Kidney epithelial cell (primary cell): Measurements from ENCODE around the gene PTPRE. TPM values are rescaled to one million over a fixed set of nuclear protein-coding genes. Genes with fewer than 3 reads are reported as not detected.
A peak's percentile ranks its signal among the peaks of the same experiment; 100 is the strongest.

ENCODE experiments used
- DNase-seq: peaks from one replicate; pipeline ENCODE4 v3.0.0-alpha.2; 2010; ENCODE audit warnings: low read depth
- H3K27me3 ChIP-seq: 2 replicates; pipeline ENCODE4 v1.6.0; 2011; ENCODE audit warnings: low read length; ENCODE audit not compliant: control insufficient read depth, insufficient read depth
- H3K36me3 ChIP-seq: 2 replicates; pipeline ENCODE4 v1.5.1; 2011; ENCODE audit warnings: low read length; ENCODE audit not compliant: control insufficient read depth, insufficient read depth
- H3K4me3 ChIP-seq: 2 replicates; pipeline ENCODE4 v1.5.1; 2011; ENCODE audit warnings: low read depth, mild to moderate bottlenecking, control low read depth, low read length
- total RNA-seq: library from RNA; depleted of rRNA; stranded (reverse); fragments of >200 nt; gene quantifications from 2 replicates; pipeline ENCODE4 v1.2.3, GENCODE V29; 2015
- TF ChIP-seq, protein P1 (sequence below): IDR thresholded peaks from 2 replicates; pipeline ENCODE4 v1.5.1; 2011; ENCODE audit warnings: mild to moderate bottlenecking, moderate library complexity, low read length, control low read depth, inconsistent platforms; ENCODE audit not compliant: insufficient read depth, poor library complexity, severe bottlenecking

PTPRE gene
- total RNA-seq, 1 donor from 2014 or later = 10.3 TPM

DNA sequence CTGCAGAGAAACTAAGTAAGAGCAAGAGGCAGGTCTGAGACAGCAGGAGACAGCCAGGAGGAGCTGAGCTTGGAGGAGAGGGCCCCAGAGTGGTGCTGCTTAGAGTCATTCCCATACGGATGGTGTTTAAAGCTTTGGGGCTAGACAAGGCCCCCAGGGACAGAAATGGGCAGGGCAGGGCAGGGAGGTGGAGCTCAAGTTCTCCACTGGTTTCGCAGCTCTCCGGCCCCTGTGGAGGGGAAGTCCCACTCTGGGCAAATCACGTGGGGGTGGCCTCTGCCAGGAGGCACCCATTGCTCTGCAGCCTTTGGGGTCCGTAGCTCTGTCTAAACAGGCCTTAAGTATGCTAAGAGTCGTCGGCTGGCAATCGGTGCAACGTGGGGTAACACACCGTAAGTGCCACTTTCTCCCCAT lies 1.0 kb upstream of the PTPRE start:
- Histone ChIP-seq H3K4me3 (no peak overlapping the region), H3K27me3 (no peaks in the 10 kb centered on the region), H3K36me3 (no peaks in the 10 kb centered on the region)
- no peak for DNase-seq
- TF ChIP-seq, protein P1, sequence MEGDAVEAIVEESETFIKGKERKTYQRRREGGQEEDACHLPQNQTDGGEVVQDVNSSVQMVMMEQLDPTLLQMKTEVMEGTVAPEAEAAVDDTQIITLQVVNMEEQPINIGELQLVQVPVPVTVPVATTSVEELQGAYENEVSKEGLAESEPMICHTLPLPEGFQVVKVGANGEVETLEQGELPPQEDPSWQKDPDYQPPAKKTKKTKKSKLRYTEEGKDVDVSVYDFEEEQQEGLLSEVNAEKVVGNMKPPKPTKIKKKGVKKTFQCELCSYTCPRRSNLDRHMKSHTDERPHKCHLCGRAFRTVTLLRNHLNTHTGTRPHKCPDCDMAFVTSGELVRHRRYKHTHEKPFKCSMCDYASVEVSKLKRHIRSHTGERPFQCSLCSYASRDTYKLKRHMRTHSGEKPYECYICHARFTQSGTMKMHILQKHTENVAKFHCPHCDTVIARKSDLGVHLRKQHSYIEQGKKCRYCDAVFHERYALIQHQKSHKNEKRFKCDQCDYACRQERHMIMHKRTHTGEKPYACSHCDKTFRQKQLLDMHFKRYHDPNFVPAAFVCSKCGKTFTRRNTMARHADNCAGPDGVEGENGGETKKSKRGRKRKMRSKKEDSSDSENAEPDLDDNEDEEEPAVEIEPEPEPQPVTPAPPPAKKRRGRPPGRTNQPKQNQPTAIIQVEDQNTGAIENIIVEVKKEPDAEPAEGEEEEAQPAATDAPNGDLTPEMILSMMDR = no peak

DNA sequence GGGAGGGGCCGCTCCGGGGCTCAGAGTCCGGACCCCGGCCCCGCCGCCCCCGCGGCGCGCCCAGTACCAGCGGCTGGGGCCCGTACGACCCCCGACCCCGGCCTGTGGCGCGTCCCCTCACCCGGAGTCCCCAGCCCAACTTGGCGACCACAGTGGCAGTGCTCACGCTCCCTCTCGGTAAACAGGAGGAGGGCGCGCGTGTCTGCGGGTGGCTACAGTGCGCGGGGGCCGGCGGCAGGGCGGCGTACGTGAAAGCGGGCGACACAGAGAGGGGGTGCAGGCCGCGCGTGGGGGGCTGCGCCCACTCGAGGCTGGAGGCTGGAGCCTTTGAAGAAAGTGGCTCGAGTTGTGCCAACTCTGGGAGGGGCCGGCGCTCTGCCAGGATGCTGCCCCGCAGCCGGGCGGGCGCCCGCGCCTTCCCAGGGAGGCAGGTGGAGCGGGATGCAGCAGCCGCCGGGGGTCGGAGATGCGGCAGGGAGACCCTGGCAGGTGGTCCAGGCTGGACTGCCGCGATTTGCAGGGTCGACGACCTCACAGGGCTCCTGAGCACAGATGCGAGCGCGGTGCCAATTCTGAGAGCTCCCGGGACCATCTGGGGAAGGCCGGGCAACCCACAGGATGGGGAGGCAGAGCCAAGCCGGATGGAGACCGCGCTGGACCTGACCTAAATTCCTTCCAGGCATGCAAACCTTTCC lies 655 bp downstream of the PTPRE start:
- no peaks in the 10 kb centered on the region for H3K36me3 ChIP-seq

DNA sequence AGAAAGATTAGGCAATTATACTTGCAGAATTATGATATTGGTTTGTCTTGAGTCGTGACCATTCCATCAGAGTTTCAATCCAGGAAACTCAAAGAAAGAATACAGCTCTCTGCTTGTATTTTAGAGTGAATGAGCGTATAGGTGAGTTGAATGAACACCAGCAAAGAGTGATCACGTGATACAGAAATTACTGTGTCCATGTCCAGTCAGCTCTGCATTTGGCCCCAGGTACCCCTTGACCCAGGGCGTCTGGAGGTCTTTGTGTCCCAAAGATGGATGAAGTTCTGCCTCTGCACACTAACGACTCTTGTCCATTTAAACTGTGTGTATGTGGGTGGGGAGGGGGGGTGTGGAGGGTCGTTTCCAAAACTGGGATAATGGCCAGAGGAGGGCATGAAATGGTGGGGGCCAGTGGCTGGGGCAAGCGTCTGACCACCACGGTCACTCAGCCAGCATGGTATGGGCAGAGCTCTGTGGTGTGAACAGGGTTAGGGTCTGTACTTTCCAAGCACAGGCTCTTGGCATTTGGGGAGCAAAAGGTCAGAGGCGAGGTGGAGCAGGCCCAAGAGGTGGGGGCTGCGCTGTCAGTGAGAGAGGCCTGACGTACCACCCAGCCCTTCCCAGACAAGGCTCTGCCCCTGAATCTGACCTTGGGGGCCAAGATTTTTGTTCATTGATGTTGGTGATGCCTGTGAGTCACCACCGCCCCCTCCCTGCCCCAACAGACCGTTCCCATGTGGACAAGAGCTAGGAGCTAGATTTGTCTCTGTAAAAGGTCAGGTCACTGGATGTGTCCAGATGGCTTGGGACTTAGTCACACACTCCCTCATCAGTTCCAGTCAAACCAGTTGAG lies 1.4 kb downstream of the PTPRE start:
- H3K4me3 ChIP-seq = peak overlapping the region; percentile 62

More for the DNA sequence above, 655 bp downstream of the PTPRE start:
- H3K4me3 ChIP-seq = peak overlapping the region; percentile 62
- DNase-seq = no peak
- H3K27me3 ChIP-seq = no peaks in the 10 kb centered on the region
- TF ChIP-seq, protein P1 = no peak

DNA sequence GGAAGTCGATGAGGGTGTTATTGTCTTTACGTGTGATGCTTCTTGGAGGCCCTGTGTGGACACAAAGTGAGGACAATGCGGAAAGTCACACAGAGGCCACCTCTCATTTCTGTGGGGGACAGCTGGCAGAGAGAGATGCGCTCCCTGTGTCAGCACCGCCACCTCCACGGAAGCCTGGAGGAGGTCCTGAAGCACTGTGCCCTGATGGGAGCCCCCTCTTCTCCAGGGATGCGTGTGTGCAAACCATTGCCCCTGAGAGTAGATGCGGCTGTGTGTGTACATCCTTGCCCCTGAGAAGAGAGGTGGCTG lies 2.0 kb downstream of the PTPRE start:
- no peak overlapping the region for H3K4me3 ChIP-seq
- no peaks in the 10 kb centered on the region for H3K27me3 ChIP-seq
- TF ChIP-seq, protein P1 = no peak

More for the DNA sequence above, 1.4 kb downstream of the PTPRE start:
- peak; percentile 63 for DNase-seq
- no peaks in the 10 kb centered on the region for H3K36me3 ChIP-seq
- H3K27me3 ChIP-seq = no peaks in the 10 kb centered on the region
- TF ChIP-seq, protein P1 = no peak

DNA sequence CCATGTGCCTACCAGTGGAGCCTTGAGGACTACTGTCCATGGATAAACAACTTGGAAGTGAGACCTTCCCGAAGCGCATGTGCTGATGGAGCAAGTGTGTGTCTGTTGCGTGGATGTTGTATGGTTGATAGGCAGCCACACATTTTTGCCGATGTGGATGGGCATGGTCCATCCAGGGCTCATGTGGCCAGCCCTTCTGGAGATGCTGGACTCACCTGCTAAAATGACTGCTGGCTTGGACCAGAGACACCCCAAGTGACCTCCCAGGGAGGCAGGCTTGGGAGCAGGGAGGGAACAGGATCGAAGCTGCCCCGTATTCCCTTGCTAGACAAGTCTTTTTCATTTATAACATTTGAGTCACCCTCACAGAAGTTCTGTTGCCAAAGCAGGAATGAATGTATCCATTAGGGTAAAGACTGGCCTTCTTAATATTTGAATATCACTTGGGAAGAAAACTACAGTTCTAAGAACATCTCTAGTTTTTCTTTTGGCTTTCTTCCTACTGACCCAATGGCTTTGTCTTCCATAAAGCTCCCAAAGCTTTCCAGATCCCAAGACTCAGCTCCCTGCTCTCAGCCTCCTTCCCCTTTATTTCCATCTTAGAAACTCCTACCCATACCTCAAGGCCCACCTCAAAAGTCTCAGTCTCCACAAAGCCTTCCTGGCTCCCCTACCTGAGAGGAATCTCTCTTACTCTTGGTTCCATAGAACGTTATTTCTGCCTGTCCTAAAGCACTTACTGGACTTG lies 3.0 kb downstream of the PTPRE start:
- no peaks in the 10 kb centered on the region for H3K27me3 ChIP-seq
- H3K4me3 ChIP-seq = no peak overlapping the region
- DNase-seq = no peak
- TF ChIP-seq, protein P1 = no peak
- no peaks in the 10 kb centered on the region for H3K36me3 ChIP-seq

More for the DNA sequence above, 2.0 kb downstream of the PTPRE start:
- no peaks in the 10 kb centered on the region for H3K36me3 ChIP-seq
- DNase-seq = no peak
